ENCODE data around the gene COL1A2.

GRCh38 chr7:94355454-94355853 is 39.2 kb upstream of the COL1A2 start:
- TF ChIP-seq POLR2A (IDR thresholded peaks at IDR 0.05; ENCODE audit: low read depth, low read length) (no peak), TAF1 (IDR thresholded peaks at IDR 0.05; ENCODE audit: borderline replicate concordance, low read depth, low read length) (no peak), POLR2AphosphoS5 (IDR thresholded peaks at IDR 0.05; ENCODE audit: low read depth, low read length) (no peak)
